Stimulated activated CD8-positive, alpha-beta memory T cell treated with anti-CD3 and anti-CD28 coated beads, Interleukin-15, amount 100 ng/mL, for 24 hours (primary cell): ENCODE measurements around the gene TYW5.

Source experiments
- DNase-seq: peaks from one replicate; pipeline ENCODE4 v3.0.0-alpha.2; 2020; ENCODE audit warnings: low read depth

Gene TYW5

GRCh38 chr2:199955339-199956061 is at the start of gene TYW5, which contains the start of gene MAIP1:
Gene TYW5 (minus strand): TSS chr2:199955491. CDS start chr2:199955470, 21 bp downstream.
Gene MAIP1 (plus strand): TSS chr2:199955582. CDS start chr2:199955799, 217 bp downstream.
- peak; percentile 60 for DNase-seq

GRCh38 chr2:200003444-200003843 is 48.2 kb upstream of the TYW5 start:
- DNase-seq: no peak

GRCh38 chr2:200000444-200001163 is 45.3 kb upstream of the TYW5 start:
- no peak for DNase-seq

GRCh38 chr2:199999166-199999565 is 43.9 kb upstream of the TYW5 start:
- no peak for DNase-seq

- no peak for DNase-seq
Observed at GRCh38 chr2:199997296-199997695, 42.0 kb upstream of the TYW5 start.

- DNase-seq: no peak
Observed at GRCh38 chr2:199994896-199995295, 39.6 kb upstream of the TYW5 start.

- DNase-seq: no peak
Observed at GRCh38 chr2:199994371-199994770, 39.1 kb upstream of the TYW5 start.

GRCh38 chr2:199992296-199992695 is 37.0 kb upstream of the TYW5 start:
- no peak for DNase-seq

- DNase-seq: no peak
Observed at GRCh38 chr2:199991691-199992090, 36.4 kb upstream of the TYW5 start.

GRCh38 chr2:199989822-199990221 is 34.5 kb upstream of the TYW5 start:
- DNase-seq: no peak

- no peak for DNase-seq
Observed at GRCh38 chr2:199988151-199988550, 32.9 kb upstream of the TYW5 start.

- DNase-seq: no peak
Observed at GRCh38 chr2:199987586-199987985, 32.3 kb upstream of the TYW5 start.

- DNase-seq: no peak
Observed at GRCh38 chr2:199985625-199986207, 30.4 kb upstream of the TYW5 start.

GRCh38 chr2:199984755-199985154 is 29.5 kb upstream of the TYW5 start:
- no peak for DNase-seq

GRCh38 chr2:199984159-199984558 is 28.9 kb upstream of the TYW5 start:
- DNase-seq: no peak

- DNase-seq: no peak
Observed at GRCh38 chr2:199983534-199983933, 28.2 kb upstream of the TYW5 start.

- DNase-seq: no peak
Observed at GRCh38 chr2:199982126-199982843, 27.0 kb upstream of the TYW5 start.

GRCh38 chr2:199979832-199980628 is 24.7 kb upstream of the TYW5 start:
- peak; percentile 75 for DNase-seq

- no peak for DNase-seq
Observed at GRCh38 chr2:199979398-199979797, 24.1 kb upstream of the TYW5 start.

- DNase-seq: no peak
Observed at GRCh38 chr2:199977984-199978415, 22.7 kb upstream of the TYW5 start.

- DNase-seq: no peak
Observed at GRCh38 chr2:199975273-199975895, 20.1 kb upstream of the TYW5 start.
